HG03135 (cell line): ENCODE measurements around the gene MZT2B.
"Not testable (repeated sequence)": the region's sequence is repeated elsewhere in the genome, so short reads cannot be mapped to it uniquely, and the experiment has no call there.

Source experiments
- ATAC-seq: cut with Tn5 transposase; IDR thresholded peaks from one replicate; pipeline ENCODE4 v1.9.1; 2021; ENCODE audit warnings: mild to moderate bottlenecking, moderate library complexity; ENCODE audit not compliant: unreplicated experiment

The MZT2B gene, protein sequence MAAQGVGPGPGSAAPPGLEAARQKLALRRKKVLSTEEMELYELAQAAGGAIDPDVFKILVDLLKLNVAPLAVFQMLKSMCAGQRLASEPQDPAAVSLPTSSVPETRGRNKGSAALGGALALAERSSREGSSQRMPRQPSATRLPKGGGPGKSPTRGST

DNA sequence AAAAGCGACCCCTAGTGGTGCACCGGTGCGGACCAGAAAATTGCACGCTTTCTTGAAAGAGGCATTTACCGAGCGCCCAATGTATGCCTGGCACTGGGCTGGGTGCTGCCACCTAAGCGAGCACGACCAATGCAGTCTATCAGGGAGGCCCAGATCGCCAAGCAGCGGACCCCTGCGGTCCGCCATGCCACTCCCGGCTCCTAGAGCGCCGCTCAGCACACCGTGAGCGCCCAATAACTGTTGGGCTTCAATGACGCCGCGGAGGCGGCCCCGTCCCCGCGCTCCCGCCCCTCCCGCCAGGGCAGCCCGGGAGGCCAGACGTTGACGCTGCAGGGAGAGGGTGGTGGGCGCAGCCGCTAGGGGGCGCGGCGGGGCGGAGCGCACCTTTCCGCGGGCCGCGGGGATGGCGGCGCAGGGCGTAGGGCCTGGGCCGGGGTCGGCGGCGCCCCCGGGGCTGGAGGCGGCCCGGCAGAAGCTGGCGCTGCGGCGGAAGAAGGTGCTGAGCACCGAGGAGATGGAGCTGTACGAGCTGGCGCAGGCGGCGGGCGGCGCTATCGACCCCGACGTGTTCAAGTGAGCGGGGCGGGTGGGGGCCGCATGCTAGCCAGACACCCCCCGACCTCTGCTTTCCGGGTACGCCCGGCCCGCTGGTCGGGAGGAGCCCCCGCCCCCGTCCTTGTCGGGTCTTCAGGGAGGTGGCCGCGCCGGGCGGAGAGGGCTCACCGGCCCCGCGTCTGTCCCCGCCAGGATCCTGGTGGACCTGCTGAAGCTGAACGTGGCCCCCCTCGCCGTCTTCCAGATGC is at the start of gene MZT2B:
Gene MZT2B (plus strand): TSS at position 383 of the 803 bp plus-strand sequence. CDS start 21 bp downstream, at position 404.
- peak; percentile 82 for ATAC-seq

DNA sequence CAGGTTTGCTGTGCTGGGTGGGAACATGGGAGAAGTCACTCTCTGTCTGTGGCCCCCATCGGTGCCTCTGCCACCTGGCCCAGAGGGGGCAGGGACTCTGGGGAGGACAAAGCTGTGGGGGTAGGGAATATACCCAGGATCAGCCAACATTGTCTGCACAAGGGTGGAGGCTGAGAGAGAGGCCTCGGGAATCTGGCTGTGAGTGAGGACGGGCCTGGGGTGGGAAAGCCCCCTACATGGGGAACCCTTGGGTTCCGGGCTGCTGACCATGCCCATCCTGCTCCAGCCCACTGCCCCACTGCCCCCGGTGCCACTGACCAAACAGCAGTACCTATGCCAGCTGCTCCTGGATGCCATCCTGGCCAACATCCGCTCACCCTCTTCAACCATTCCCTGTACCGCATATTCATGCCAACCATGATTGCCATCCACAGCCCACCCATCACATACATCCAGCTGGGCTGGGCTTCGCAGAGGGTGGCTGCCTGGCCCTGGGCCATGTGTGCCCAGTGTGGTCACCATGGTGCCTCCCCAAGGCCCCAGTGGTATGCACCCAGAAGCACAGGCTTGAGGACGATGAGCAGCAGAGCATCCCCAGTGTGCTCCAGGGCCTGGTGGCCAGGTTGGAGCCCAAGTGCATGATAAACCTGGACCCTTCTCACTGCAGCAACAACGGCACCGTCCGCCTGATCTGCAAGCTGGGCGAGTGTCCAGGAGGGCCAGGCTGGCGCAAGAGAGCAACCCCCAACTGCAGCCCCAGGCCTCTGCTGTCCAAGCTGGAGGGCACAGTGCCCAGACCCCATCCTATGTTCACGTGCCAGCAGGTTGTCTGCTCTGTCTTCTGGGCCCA is 46.1 kb upstream of the MZT2B start:
- no peak for ATAC-seq

DNA sequence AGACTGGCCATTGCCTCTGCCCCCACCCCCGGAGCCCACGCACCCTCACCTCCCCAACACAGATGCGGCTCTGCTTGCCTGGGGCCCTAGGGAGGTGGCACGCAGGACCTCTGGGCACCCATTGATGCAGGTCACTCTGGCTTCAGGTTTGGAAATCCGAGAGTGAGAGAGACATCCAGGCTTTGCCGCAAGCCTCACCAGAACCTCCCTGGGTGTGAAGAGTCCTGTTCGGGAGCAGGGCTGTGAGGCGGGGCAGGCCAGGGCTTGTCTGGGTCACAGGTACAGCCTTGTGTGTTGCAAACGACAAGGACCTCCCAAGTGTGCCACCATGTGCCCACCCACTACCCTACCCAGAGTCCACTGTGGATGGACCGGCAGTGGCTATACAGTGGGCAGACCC is 45.5 kb upstream of the MZT2B start:
- ATAC-seq = not testable (repeated sequence)

DNA sequence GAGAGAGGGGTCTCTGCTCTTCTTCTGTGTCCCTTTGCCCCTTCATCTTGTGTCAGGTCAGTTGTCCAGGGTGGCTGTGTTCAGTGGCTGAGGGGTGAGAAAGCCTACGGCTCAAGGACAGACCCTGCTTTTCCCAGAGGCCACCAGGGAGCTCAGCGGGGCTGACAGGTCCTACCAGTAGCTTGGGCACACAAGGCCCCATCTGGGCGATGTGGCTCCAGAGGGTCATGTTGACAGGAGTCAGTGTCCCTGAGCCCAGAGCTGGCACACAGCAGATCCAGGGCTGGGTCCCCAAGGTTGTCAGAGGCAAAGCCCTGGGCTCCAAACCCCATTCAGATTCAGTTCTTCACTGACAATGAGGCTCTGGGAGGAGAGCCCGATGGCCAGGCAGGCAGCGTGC is 44.9 kb upstream of the MZT2B start:
- not testable (repeated sequence) for ATAC-seq

DNA sequence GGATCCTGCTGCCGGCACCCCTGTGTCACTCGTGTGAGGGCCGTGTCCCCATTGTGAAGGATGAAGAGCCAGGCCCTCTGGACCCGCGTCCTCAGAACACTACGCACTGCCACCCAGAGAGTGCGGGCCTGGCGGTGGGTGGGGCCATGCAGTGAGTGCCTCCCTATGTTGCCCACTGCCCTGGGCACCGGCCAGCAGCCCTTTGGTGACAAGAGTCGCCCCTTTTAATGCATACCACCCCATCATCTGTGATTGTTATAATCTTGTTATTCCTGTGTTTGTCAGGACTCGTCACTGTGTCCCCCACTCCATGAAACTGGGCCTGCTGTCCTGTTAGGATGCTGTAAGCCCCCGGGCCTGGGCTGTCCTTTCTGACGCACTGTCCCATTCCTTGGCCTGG is 43.7 kb upstream of the MZT2B start:
- ATAC-seq = not testable (repeated sequence)

DNA sequence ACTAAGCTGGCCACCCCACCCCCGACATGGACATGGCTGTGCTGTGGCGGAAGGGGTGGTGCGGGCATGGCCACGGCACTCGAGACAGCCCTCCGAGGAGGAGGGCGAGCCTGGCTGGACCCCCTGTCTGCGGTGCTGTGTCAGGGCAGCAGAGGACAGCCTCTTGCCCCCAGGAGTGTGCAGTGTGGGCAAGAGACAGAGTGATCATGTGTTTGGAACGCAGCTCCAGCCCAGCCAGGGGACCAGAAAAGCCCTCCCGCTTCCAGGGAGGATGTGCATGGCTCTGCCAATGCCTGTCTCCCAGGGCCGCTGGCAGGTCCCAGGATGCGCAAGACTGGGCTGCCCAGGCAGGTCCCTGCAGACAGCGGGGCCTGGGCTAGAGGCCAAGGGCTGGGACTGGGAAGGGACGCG is 43.2 kb upstream of the MZT2B start:
- not testable (repeated sequence) for ATAC-seq

DNA sequence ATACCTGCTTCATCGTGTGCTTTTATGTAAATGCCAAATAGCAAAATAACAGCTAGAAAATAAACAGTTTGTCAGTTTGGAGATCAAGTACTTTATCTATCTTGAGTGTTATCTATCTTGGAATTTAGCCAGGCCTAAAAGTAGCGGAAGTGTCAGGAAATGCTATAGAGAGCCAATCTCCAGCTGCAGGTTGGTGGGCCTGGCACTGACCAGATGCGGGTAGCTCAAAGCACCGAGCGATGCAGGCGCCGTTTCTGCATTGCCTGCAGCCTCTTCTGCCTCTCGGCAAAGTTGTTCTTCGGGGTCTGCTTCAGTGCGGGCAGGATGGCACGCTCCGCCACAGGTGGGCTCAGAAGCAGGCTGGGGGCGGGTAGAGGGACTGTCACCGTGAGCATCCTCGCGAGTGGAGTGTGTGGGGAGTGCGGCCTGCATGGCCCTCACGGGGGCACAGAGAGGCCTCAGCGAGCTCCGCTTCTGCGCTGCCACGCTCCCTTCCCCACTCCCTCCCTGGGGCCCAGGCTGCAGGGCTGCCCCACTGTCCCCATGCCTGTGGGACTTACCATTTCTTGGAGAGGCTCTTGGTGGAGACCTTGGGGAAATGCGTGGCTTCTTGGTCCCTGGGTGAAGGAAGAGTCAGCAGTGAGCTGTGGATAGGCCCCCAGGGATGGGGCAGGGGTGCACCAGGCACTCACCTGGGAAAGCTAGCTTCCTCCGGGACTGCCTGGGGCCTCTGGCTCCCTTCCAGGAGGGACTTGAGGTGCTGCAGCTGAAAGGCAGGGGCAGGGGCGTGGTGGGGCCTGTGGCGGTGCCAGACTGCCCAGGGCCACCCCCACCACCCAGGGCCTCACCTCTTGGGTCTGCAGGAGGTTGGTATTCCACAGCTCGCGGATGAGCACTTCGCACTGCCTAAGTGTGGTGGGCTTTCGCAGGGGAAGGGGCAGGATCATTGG is 42.5 kb upstream of the MZT2B start:
- not testable (repeated sequence) for ATAC-seq

DNA sequence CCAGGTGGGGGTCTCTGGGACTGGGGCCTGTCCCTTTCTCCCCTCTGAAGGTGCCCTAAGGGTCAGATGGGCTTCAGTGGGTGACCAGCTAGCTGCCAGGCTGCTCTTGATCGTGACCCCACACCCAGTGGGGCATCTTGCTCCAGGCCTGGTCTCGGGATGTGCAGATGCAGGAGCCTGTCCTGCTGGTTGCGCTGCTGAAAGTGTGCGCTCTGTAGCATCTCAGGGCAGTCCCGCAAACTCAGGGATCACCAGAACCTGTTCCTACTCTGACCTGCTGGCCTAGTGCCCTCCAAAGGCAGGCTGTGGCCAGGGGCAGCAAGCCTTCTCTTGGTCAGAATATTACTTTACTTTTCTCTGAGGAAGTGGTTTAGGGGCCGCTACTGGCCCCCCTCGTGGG is 41.5 kb upstream of the MZT2B start:
- ATAC-seq = not testable (repeated sequence)

DNA sequence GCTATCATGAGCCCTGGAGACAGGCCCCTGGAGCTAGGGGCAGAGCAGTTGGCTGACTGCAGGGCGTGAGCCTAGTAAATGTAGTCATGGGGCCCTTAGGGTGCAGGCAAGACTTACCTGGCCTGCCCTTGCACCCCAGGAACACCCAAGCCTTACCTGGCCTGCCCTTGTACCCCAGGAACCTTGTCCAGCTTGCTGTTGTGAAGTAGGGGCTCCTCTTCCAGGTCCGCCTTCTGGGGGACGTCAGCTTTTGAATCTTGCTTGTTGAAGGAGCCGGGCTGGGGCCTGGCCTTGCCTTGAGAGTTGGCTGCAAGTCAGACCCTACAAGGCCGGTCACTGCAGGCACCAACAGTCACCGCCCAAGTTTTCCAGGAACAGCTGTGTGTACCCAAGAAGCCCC is 41.1 kb upstream of the MZT2B start:
- not testable (repeated sequence) for ATAC-seq

DNA sequence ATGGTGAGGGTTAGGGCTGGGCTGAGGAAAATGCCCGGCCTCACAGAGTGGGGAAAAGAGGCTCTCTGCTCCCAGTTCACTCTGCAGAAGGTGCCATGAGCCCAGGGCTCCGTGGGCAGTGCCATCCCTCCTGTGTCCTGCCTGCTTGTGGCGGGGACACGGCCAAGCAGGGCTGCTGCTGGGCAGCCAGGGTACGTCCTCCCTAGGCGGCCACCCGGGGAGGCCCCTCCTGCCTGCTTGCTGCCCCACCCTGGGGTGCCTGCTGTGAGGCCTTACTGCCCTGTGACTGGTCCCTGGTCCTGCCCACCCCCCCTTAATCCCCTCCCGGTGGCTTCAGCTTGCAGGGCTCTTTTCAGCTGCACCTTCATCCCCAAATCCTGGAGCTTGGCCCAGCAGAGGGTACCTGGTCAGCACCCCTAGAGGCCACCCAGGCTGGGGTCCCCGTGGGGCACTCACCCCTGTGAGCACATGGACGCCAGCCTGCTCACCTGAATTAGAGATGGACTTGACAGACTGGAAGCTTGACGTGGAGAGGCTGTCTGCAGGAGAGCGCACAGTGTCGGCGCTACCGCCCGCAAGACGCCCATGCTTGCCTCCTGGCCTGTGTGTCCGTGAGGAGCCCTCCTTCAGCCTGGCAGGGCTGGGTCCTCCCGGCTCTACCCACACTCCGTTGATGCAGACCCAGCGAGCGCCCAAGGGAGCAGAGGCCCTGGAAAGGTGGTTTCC is 40.3 kb upstream of the MZT2B start:
- ATAC-seq = not testable (repeated sequence)

DNA sequence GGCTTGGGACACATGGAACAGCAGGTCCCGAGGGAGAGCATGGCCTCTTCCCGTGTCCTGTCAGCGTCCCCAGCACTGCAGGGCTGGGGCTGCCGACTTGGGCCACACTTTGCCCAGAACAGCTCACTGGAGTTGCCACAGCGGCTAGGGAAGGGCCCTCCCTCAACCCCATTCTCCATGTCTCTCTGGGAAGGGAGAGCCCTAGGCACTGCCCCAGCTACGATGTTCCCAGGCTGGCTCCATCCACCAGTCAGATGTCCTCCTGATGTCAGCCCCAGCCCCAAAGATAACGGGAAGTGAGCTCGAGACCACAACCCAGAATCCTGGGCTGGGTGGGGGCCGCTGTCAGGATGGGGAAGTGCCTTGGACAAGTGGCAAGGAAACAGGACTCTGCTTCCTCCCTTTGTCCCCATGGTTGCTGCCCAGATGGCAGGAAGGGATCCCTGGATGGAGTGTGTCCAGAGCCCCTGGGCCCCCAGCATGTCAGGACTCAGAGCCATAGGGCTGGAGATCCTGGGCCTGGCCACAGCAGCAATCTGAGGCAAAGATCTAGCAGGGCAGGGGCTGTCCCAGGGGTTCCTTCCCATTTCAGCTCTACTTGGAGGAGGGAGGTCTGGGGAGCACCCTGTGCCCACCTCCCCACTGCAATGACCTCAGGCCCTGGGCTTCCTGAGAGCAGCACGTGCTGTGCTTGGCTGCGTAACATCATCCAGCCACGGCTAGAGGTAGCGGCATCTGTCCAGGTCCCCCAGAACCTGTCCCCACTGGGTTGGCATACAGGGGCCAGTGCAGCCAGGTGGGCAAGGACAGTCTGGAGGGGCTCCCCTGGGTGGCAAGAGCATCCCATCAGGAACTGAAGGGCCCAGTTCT is 39.4 kb upstream of the MZT2B start:
- ATAC-seq = not testable (repeated sequence)

DNA sequence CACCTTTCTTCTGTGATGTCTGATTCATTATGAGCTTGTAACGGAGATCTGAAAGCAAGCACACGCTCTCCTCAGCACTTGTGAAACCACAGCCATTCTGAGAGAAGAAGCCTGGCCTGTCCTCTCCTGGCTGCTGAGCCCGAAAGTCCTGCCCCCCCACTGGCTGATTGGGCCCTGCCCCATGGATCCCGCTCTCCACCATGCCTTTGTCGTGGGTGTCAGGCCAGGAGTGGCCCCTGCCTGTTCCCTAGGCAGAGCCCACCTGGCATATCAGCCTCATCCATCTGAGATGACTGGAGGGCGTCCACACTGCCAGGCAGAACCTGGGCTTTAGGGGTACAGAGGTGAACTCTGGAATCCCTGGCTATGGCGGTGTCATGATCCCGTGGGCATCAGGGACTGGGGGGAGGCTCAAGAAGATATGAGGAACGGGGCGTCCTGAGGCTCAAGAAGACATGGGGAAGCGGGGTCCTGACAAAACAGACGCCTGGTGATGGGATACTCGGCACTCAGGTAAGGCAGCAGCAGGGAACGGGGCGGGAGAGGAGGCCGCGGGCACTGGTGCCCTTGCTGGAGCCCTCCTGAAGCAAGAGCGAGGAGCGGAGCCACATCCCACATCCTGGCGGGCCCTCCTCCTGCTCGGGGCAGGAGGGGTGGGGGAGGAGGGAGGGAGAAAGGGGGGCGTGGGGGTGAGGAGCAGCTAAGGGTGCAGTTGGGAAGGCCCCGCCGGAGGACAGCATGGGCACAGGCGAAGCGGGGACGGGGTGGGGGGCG is 38.6 kb upstream of the MZT2B start:
- not testable (repeated sequence) for ATAC-seq

DNA sequence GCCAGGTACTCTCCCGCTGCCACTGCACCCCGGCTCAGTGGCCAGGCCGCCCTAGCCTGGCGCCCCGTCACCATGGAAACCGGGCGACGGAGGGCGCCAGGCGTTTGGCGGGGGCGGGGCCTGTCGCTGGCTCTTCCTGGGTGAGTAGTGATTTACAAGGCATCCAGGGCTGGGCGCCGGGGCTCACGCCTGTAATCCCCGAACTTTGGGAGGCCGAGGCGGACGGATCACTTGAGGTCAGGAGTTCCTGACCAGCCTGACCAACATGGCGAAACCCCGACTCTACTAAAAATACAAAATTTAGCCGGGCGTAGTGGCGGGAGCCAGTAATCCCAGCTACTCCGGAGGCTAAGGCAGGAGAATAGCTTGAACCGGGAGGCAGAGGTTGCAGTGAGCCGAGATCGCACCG is 37.1 kb upstream of the MZT2B start, which contains the start of gene CCDC74B:
Gene CCDC74B (minus strand): TSS at position 107 of the 409 bp plus-strand sequence. CDS start 116 bp downstream, outside the sequence.
- ATAC-seq = peak; percentile 86

DNA sequence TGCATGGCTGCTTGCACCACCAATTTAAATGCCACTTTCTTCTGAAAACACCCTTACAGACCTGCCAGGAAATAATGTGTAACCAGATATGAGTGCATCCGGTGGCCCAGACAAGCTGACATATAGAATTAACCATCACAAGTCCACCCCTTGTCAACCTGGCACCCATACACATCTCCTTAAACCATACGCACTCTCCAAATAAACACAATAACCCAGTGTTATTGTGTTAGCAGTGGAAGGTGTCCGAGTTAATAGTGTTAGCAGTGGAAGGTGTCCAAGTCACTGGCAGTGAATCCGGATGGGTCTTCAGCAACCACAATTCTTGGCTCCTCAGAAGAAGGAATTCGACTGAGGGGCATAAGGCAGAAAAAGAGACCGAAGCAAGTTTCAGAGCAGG is 33.5 kb upstream of the MZT2B start:
- ATAC-seq = not testable (repeated sequence)

DNA sequence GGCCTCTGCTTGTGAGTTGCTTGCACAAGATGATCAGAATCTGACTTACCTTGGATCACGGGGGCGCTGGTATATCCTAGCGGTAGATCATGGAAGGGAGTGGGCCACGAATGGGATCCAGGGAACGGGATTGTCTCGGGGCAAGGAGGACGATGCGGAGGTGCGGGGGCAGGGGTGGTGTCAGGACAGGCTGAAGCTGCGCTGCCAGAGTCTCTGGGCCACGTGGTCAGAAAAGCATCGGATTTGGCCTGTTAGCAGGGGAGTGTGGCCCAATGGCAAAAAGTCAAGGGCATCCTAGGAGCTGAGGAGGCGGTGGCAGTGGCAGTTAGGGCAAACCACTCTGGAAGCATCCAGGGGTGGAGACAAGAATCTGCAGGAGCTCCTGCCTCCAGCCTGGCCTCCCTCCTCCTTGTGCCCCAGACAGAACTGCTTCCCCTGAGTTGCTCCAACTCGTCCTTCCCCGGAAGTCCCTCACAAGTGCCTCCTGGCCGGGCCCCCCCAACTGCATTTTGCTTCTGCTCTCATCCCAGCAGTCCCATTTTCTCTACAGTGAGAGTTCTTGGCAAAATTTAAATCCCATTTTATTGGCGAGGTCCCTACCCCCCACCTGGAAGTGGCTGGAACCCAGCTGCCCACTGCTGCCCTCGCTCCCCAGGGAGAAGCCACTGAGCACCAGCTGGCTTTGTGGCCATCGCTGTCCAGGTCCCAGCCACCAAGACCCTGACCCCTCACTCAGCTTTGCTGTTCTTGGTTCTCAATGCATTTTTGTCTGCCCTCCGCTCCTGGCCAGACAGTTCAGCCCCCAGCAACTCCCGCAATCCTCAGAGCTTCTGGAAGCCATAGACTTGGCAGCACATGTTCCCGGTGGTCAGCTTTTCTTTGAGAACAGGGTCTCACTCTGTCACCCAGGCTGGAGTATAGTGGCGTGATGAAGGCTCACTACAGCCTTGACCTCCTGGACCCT is 31.6 kb upstream of the MZT2B start:
- no peak for ATAC-seq

DNA sequence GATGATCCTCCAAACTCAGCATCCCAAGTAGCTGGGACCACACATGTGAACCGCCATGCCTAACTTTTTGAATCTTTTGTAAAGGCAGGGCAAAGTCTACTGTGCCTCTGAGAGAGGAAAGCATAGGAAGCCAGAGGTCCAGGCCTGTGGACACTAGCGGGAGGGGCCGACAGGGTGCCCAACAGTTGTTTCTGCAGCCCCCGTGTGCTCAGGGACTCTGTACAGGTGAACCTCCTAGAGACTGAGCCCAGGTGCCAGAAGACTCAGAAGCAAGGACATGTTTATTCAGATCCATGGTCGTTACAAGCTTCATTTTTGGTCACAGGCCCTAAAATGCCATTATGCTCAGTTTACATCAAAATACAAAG is 30.9 kb upstream of the MZT2B start:
- ATAC-seq = not testable (repeated sequence)
